ENCODE measurements around the gene DYRK2.

DNA sequence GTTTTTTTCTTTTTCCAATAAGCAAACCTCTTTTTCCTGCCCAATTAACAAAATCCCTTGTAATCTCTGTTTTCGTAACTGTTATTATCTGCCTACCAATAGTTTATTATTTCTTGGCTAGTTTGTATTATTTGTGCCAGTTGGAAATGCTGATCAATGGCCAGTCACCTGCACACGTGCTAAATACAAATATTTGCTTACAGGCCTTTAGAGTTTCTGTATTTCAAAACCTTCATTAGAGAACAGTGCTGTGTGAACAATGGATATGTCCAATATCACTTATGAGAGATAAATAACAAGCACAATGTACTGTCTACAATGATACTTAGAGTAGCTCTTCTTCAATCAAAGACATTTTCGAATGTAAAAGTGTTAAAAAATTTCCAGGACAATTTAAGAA is 10.8 kb upstream of the DYRK2 start:
- TF ChIP-seq, protein P1, sequence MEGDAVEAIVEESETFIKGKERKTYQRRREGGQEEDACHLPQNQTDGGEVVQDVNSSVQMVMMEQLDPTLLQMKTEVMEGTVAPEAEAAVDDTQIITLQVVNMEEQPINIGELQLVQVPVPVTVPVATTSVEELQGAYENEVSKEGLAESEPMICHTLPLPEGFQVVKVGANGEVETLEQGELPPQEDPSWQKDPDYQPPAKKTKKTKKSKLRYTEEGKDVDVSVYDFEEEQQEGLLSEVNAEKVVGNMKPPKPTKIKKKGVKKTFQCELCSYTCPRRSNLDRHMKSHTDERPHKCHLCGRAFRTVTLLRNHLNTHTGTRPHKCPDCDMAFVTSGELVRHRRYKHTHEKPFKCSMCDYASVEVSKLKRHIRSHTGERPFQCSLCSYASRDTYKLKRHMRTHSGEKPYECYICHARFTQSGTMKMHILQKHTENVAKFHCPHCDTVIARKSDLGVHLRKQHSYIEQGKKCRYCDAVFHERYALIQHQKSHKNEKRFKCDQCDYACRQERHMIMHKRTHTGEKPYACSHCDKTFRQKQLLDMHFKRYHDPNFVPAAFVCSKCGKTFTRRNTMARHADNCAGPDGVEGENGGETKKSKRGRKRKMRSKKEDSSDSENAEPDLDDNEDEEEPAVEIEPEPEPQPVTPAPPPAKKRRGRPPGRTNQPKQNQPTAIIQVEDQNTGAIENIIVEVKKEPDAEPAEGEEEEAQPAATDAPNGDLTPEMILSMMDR (conservative IDR thresholded peaks at IDR 0.05; ENCODE audit: low read depth, low read length) = no peak
- no peak for TF ChIP-seq EZH2 (IDR thresholded peaks at IDR 0.05; ENCODE audit: borderline replicate concordance, low read depth, low read length, poor library complexity, severe bottlenecking)
